ENCODE results near the gene UACA.

The UACA gene

GRCh38 chr15:70658641-70659040 is 104.7 kb downstream of the UACA start:
- TF ChIP-seq CTCF (IDR thresholded peaks at IDR 0.05), result no peak

GRCh38 chr15:70653426-70653825 is 109.9 kb downstream of the UACA start:
- no peak for TF ChIP-seq CTCF (IDR thresholded peaks at IDR 0.05)

- TF ChIP-seq CTCF (IDR thresholded peaks at IDR 0.05), result no peak
Observed at GRCh38 chr15:70652341-70652740, 111.0 kb downstream of the UACA start.

DNA sequence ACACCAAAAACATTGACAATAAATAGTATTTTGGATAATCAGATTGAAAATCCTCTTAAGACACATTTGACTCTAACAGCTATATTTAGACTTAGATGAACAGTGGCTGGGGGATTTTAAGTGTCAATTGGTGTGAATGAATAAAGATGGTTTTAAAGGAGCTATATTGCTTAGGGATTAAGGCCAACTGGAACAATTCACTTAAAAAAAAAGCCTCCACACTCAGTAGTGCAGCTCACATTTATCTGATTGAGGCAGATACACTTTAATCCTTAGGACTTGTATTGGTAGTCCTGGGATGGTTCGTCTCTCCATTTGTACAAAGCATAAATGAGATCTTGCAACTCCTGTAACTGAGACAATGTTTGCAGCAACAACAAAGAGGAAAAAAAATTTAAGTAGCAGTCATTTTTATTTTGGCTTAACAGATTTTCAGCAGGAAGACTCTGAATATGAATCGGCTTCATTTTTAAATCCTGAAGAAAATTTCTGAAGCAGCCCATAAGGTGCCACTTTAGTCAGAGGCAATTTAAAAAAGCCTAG is 112.0 kb downstream of the UACA start:
- TF ChIP-seq CTCF (IDR thresholded peaks at IDR 0.05), result no peak

DNA sequence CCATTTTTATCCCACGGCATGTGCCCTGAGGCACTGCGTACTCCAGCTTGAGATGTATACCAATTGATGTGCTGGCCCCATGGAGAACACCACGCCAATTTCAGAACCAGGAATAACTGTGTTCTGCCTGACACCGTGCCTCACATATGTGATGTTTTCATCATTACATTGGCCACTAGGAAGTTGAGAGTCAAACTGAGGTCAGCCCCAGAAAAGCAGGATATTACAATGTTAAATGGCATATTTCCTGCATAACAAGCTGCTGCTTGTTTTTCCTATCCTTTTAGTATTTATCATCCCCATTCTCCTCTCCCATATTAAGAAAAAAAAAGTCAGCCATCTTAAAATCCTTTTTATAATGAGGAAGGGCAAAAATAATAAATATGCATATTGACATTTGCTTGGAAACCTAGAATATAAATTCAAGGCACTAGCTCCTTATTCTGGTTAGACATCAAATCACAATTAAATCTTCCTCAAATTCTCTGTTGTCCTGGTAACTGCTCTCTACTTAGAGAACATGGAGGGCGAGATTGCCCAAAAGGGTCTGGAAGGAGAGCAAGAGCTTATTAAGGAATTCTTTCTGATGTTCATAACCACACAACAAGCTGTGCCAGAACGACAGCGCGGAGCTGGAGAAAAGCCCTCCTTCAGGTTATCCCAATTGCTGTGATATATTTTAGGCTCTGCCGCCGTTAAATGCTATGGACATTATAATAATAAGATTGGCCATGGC is 112.6 kb downstream of the UACA start:
- no peak for TF ChIP-seq CTCF (IDR thresholded peaks at IDR 0.05)

DNA sequence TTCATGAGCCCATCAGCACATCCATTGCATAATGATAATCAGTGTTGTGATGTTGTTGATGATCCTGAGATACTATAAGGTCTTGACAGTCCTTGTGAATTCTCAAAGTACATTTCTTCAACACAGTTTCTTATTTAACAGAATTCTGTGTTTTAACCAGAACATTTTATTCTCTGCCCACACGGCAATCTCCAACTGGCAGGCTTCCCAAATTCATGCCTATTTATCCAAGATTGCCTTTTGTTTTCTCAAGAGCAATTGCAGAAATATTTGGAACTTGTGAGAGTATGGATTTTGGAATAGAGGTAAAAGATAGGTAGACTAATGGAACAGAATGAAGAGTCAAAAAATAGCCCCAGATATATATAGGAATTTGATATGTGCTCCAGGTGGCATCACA is 116.0 kb downstream of the UACA start:
- TF ChIP-seq CTCF (IDR thresholded peaks at IDR 0.05), result no peak

DNA sequence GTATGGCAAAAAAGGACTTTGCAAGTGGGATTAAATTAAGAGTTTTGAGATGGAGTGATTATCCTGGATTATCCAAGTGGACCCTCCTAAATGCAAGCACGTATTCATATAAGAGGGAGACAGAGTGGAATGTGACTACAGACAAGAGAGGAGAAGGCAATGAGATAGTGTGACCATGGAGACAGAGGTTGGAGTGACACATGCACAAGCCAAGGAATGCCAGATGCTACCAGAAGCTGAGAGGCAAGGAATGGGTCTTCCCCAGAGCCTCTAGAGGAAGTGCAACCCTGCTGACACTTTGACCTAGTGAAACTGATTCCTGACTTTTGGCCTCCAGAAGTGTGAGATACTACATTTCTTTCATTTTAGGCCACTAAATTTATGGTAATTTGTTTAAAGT is 117.2 kb downstream of the UACA start:
- TF ChIP-seq CTCF (IDR thresholded peaks at IDR 0.05), result no peak

GRCh38 chr15:70643783-70644125 is 119.6 kb downstream of the UACA start:
- TF ChIP-seq CTCF (IDR thresholded peaks at IDR 0.05), result no peak
